Motor neuron (in vitro differentiated cells): ENCODE results near the gene ZBTB42. TPM values are rescaled to one million over a fixed set of nuclear protein-coding genes. Genes with fewer than 3 reads are reported as not detected.

Experiments
- ATAC-seq, 8 experiments: fragments of 200-7000 bp; cut with Tn5 transposase; replicated peaks in 6 of 8; 2 replicates each; pipeline ENCODE4 v1.8.0; 2021; ENCODE audit warnings: mild to moderate bottlenecking in 8 of 8, moderate library complexity in 8 of 8
- H3K27ac ChIP-seq, 2 donors: fragments of 250-450 bp; sonication (Bioruptor Pico); 2 replicates each; pipeline ENCODE4 v1.9.0; 2021; ENCODE audit warnings: antibody characterized with exemption in 2 of 2, mild to moderate bottlenecking in 2 of 2, moderate library complexity in 1 of 2
- H3K4me1 ChIP-seq, 2 donors: fragments of 250-450 bp; sonication (Bioruptor Pico); replicated peaks in 1 of 2; 2 replicates each; pipeline ENCODE4 v1.6.1; 2021; ENCODE audit warnings: antibody characterized with exemption in 2 of 2, mild to moderate bottlenecking in 2 of 2, moderate library complexity in 1 of 2
- H3K4me3 ChIP-seq, 5 donors: fragments of 250-450 bp; sonication (Bioruptor Pico); 2 replicates each; pipeline ENCODE4 v1.9.0; 2021; ENCODE audit warnings: antibody characterized with exemption in 5 of 5, mild to moderate bottlenecking in 5 of 5, moderate library complexity in 4 of 5
- WGBS, 10 experiments: fragments of 450-650 bp; shearing (Covaris generic); methylation state at CpG; one replicate each; pipeline ENCODE4 v1.0.0; 2022; 5-methylcytosine and 5-hydroxymethylcytosine counted together
- in situ Hi-C, 9 experiments: fragments of 400-800 bp; cut with MboI; loops; one replicate each; pipeline ENCODE4 v1.15.0; 2021; ENCODE audit warnings: low sequenced_read_pairs in 9 of 9, low pct_unique_long_range_greater_than_20kb in 2 of 9; ENCODE audit not compliant: unreplicated experiment in 9 of 9
- total RNA-seq, 8 experiments: library from RNA; unstranded; fragments of 300-600 nt; gene quantifications; 2 replicates each; pipeline versions ENCODE4 v1.2.3 to v1.2.4, GENCODE V29; 2022

Gene ZBTB42
- total RNA-seq, 8 experiments from 2014 or later = 0.60 to 5.0 (median 2.4) TPM

DNA sequence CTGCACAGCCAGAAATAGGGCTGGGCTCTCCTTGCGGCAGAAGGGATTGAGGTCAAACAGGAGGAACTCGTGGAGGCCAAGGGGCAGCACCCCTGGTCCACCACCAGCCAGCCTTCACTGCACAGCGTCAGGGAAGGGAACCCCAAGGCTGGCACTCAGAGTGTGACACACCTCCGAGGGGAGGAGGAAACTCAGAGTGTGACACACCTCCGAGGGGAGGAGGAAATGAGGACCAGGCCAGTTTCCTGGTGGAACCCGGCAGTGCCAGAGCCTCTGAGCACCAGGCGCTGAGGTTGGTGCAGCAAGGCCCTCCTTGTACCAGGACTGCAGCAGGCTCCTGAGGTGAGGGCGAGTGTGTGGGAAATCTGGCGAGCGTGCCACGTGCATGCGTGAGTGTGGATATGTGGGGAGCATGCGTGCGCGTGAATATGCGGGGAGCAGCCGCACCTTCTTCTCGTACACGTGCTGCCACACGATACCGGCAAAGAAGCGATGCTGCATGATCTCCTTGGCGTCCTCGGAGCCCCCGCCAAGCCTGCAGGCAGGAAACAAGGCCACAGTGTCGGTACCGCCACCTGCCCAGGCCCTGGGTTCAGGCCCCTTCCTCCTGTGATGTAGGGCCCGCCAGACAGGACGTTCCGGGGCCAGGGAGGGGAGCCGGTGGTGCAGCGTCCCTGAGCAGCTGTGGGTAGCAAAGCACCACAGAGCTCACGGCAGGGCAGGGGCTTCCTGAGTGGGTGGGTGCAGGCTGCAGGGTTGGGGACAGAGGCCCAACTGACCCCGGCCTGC lies 28.8 kb upstream of the ZBTB42 start:
- WGBS, 10 experiments = 80 to 100% (median 98%) methylated on average over 1 to 18 of the region's 34 CpGs; no CpG with 5 or more reads in 4 of the 10 experiments
- H3K27ac ChIP-seq = no peak overlapping the region
- ATAC-seq = no peak
- in situ Hi-C loops = no loop called here
- peaks cover 18 to 20% of the 10 kb centered on the region in 2 donors for H3K4me1 ChIP-seq
- no peak overlapping the region for H3K4me3 ChIP-seq

DNA sequence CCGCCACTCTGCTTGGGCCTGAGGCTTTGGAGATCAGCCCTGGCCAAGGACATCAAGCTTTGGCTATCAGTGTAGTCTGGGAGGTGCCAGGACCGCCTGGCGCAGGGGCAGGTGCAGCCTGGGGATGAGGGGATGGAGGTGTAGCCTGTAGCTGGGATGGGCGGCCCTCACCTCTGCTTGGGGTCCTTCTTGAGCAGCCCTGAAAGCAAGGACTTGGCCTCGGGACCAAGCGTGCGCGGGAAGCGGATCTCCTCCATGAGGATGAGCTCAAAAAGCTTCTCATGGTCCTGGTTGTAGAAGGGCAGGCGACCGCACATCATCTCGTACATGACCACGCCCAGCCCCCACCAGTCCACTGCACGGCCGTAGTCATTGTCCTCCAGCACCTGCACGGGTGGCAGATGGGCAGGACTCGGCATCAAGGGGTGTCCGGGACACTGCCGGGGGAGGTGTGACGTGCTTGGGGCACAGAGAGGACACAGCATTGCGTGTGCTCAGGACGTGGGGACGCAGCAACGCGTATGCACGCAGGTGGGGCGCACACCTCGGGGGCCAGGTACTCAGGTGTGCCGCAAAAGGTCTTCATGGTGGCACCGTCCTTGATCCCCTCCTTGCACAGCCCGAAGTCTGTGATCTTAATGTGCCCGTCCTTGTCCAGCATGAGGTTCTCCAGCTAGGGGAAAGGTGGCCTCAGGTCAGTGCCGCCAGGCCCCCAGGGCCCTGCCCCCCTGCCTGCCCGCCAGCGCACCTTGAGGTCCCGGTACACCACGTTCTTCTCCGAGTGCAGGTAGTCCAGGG lies 28.0 kb upstream of the ZBTB42 start:
- Histone ChIP-seq H3K4me1 (peaks cover 21 to 26% of the 10 kb centered on the region in 2 donors), H3K27ac (no peak overlapping the region), H3K4me3 (no peak overlapping the region)
- 80 to 100% (median 98%) methylated on average over 1 to 7 of the region's 38 CpGs; no CpG with 5 or more reads in 6 of the 10 experiments for WGBS, 10 experiments
- ATAC-seq = no peak
- in situ Hi-C loops = no loop called here

DNA sequence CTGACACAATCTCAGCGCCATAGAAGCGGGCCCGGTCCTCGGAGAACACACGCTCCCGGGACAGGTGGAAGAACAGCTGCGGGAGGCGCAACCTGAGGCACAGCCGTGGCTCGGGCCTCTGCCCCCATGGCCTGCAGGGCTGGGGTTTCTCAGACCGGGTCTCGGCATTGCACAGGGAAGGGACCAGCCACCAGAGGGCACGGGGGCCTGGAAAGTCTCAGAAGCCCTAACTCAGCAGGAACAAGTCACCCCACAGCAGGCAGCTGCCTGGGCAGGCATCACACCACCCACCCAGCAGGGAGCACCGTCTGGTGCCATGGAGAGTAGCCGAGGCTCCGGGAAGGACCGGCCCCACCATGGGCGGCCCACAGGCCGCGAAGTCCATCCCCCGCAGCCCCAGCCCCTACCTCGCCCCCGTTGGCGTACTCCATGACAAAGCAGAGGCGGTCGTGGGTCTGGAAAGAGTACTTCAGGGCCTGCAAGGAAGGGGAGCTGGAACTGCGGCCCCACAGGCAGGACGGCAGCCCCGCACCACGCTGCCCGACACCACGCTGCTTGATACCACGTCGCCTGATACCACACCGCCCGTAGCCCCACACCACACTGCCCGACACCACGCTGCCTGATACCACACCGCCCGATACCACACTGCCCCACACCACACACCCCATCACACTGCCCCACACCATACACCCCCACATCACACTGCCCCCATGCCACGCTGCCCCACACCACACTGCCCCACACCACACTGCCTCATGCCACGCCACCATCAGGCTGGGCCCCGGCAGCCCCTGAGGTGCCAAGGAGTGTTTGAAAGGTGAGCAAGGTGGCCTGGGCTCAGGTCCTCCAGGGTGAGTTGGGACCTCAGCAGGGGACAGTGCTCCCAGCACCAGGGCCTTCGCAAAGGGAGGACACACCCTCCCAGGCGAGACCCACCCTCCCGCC lies 27.1 kb upstream of the ZBTB42 start:
- 40 to 66% methylated on average over 1 to 7 of the region's 46 CpGs; no CpG with 5 or more reads in 8 of the 10 experiments for WGBS, 10 experiments
- in situ Hi-C loops = no loop called here
- no peak for ATAC-seq
- Histone ChIP-seq H3K27ac (no peak overlapping the region), H3K4me1 (peaks cover 26 to 33% of the 10 kb centered on the region in 2 donors), H3K4me3 (no peak overlapping the region)

DNA sequence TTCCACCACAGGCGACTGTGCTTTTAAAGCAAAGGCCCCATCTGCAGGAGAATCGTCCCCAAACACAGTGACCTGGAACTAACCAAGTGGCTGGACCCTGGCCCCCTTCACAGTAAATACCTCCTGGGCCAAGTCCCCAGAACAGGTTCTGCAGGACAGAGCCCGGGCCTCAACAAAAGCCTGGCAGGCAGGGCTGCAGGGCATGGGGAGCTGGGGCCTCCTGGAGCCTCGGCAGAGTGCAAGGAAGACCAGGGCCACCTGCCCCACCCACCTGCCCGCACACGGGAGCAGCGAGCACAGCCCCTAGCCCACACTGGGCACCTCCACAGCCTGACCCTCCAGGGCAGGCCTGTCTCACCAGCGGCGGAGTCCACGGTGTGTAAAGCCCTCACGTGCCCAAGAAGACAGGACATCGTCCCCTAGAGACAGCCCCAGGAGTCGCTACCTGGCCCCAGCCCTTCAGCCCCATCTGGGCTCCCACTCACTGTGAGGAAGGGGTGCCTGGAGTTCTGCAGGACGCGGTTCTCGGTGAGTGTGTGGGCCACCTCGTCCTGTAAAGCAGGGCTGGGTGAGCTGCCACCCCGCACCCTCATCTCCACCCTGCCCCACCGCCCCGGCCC lies 26.3 kb upstream of the ZBTB42 start:
- Histone ChIP-seq H3K27ac (no peak overlapping the region), H3K4me1 (peaks cover 18 to 26% of the 10 kb centered on the region in 2 donors), H3K4me3 (no peak overlapping the region)
- WGBS, 10 experiments = 78 to 90% (median 90%) methylated on average over 4 to 5 of the region's 20 CpGs; no CpG with 5 or more reads in 7 of the 10 experiments
- ATAC-seq = no peak
- in situ Hi-C loops = no loop called here

DNA sequence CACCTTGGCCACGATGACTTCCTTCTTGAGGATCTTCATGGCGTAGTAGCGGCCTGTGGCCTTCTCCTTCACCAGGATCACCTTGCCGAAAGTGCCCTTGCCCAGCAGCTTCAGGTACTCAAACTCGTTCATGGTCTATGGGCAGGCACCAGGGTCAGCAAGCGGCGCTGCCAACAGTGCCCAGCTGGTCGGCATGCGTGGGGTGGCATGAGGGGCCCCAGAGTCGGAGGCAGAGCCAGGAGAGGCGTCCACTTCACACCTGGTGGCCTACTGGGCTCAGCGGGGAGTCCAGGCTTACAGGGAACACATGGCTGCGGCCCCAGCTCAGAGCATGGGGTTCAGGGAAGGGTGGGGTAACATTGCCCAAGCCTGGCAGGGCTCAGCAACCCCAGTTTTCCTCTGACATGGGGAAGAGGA lies 25.8 kb upstream of the ZBTB42 start:
- WGBS, 10 experiments = 67 to 100% (median 82%) methylated on average over 1 to 6 of the region's 13 CpGs; no CpG with 5 or more reads in 7 of the 10 experiments
- Histone ChIP-seq H3K27ac (no peak overlapping the region), H3K4me3 (no peak overlapping the region), H3K4me1 (peaks cover 13 to 21% of the 10 kb centered on the region in 2 donors)
- in situ Hi-C loops = no loop called here
- ATAC-seq = no peak

DNA sequence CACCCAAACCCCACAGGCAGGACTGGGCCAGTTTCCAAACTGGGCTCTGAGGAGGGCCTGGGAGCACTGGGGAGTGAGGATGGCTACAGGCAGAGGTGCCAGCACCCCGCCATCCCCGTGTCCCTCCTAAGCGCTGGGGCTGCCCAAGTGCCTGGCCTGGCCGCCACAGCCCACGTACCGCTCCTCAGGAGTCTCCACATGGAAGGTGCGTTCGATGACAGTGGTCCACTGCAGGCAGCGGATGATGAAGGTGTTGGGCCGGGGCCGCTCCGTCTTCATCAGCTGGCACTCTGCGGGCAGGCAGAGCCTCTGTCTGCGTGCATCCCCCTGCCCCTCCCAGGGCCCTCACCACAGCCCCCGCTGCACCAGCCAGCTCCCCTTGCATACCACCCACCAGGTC lies 24.4 kb upstream of the ZBTB42 start:
- H3K27ac ChIP-seq = no peak overlapping the region
- in situ Hi-C loops = no loop called here
- 90% methylated on average over 2 of the region's 15 CpGs; no CpG with 5 or more reads in 9 of the 10 experiments for WGBS, 10 experiments
- no peak overlapping the region for H3K4me3 ChIP-seq
- ATAC-seq = no peak
- peaks cover 12 to 20% of the 10 kb centered on the region in 2 donors for H3K4me1 ChIP-seq

DNA sequence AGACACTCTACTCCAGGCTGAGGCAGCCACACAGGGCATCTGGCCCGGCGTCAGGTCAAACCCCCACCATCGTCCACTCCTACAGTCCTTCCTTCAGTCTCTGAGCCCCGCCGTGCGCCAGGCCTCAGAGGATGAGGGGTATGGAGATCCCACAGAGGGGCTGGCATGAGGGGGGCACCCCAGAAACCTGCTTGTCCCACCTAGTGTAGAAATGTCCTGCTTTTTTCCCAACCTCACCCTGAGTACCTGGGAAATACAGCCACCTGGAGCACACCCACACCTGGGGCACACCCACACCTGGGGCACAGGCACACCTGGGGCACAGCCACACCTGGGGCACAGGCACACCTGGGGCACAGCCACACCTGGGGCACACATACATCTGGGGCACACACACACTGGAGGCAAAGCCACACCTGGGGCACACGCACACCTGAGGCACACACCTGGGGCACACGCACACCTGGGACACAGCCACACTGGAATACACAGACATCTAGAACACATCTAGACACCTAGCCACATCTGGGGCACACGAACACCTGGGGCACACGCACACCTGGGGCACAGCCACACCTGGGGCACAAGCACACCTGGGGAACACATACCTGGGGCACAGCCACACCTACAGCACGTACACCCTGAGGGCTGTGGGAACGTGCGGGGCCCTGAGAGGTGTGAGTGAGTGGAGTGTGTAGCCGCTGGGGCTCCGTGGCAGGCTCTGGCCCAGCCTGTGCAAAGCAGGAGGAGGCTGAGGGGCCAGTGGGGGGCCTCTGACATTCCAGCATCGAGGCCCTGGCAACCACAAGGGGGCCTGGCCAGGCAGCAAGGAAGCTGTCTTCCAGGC lies 23.7 kb upstream of the ZBTB42 start:
- H3K4me3 ChIP-seq = no peak overlapping the region
- in situ Hi-C loops = no loop called here
- peak overlapping the region; percentile 6 to 83 for H3K27ac ChIP-seq
- WGBS, 10 experiments = 0 to 74% (median 53%) methylated on average over 1 to 3 of the region's 16 CpGs; no CpG with 5 or more reads in 7 of the 10 experiments
- H3K4me1 ChIP-seq = peaks cover 12 to 20% of the 10 kb centered on the region in 2 donors
- ATAC-seq = peak in 5 of 8 experiments; percentile 65 to 87 (median 74)

DNA sequence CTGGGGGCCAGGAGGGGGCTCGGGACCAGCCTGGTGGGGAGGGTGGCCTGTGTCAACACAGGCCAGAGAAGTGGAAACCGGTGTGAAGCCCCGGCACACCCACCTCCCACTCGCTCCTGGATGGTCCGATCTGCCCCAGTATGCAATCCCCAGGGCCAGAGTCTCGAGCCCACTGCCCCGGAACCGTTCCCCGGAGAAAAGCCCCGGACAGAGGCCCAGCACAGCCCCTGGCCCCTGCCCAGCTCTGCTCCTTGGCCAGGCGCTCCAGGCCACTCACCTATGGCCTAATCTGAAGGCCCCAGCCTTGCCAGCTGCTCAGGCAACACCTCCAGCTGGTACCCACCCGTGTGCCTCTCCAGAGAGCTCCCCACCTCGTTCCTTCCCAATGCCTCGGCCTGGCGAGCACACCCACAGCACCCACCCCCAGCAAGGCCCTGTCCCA lies 23.1 kb upstream of the ZBTB42 start:
- Histone ChIP-seq H3K4me3 (no peak overlapping the region), H3K4me1 (peaks cover 12 to 27% of the 10 kb centered on the region in 2 donors), H3K27ac (peak overlapping the region; percentile 39 to 85)
- no peak for ATAC-seq
- in situ Hi-C loops = no loop called here
- 40 to 93% (median 93%) methylated on average over 1 to 6 of the region's 15 CpGs; no CpG with 5 or more reads in 7 of the 10 experiments for WGBS, 10 experiments

DNA sequence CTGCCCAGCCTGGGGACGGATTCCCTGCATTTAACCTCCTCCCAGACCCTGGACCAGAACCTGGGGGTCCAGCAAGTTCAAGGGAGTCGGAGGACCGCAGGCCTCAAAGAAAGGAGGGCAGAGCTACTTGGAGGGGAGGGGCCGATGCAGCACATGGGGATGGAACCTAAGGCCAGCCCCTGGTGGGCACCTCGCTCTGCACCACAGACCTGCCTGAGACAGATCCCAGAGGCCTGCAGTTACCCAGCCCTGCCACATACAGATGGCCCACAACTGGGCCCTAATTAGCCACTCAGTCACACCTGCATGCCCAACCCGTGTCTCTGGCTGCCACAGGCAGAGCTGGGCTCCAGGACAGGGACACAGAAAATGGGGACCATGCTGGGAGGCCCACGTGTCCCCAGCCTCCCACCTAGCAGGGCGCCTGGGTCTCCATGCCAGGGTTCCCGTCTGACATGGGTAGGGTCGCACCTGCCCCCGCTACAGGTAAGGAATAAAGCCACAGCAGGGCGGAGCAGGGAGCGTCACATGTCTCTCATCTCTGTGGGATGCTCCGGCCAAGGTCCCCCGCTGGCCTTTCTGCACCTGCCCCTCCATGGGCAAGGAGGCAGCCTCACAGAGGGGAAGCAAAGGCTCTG lies 22.1 kb upstream of the ZBTB42 start:
- Histone ChIP-seq H3K4me1 (peaks cover 12 to 30% of the 10 kb centered on the region in 2 donors), H3K27ac (peak overlapping the region in 1 of 2 donors; percentile 85), H3K4me3 (no peak overlapping the region)
- in situ Hi-C loops = no loop called here
- ATAC-seq = no peak
- WGBS, 10 experiments = 82 to 100% (median 90%) methylated on average over 2 to 3 of the region's 15 CpGs; no CpG with 5 or more reads in 7 of the 10 experiments

DNA sequence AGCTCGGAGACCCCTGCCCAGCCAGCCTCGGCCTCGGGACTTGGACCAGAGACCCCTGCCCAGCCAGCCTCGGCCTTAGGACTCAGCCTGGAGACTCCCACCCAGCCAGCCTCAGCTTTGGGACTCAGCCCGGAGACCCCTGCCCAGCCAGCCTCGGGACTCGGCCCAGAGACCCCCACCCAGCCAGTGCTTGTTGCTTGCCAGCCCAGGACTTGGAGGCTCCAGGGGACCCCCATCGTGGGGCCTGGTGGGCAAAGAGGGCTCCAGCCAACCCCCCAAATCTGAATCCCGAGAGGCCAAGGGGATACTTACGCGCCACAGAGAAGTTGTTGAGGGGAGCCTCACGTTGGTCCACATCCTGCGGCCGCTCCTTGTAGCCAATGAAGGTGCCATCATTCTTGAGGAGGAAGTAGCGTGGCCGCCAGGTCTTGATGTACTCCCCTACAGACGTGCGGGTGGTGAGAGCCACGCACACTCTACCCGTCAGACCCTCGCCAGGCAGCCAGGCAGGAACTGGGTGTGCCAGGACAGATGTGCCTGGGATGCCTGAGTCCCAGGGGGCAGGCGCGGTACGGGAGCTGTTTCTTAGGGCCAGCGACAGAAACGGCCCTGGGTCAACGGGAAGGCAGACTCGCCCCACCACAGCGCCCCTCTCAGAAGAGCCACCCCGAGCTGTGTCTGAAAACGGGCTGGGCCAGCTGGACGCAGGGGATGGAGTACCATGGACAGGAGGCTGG lies 21.0 kb upstream of the ZBTB42 start:
- WGBS, 10 experiments = 81 to 90% methylated on average over 5 to 13 of the region's 32 CpGs; no CpG with 5 or more reads in 8 of the 10 experiments
- Histone ChIP-seq H3K27ac (no peak overlapping the region), H3K4me1 (peaks cover 12 to 33% of the 10 kb centered on the region in 2 donors), H3K4me3 (no peak overlapping the region)
- no peak for ATAC-seq
- in situ Hi-C loops = no loop called here
